Stomach smooth muscle (tissue), 2 donors: Measurements from ENCODE around the gene PAQR7.

Experiments
- H3K27ac ChIP-seq: one replicate; pipeline ENCODE4 v1.7.0; 2013; ENCODE audit warnings: mild to moderate bottlenecking, low read length, inconsistent platforms
- H3K27me3 ChIP-seq, 2 donors: one replicate each; pipeline ENCODE4 v1.7.0; 2013; ENCODE audit warnings: low read length in 2 of 2; ENCODE audit not compliant: insufficient read depth in 2 of 2, control insufficient read depth in 1 of 2
- H3K36me3 ChIP-seq, 2 donors: one replicate each; pipeline ENCODE4 v1.7.0; 2013; ENCODE audit warnings: low read length in 2 of 2; ENCODE audit not compliant: control insufficient read depth in 2 of 2, insufficient read depth in 2 of 2
- H3K4me1 ChIP-seq: one replicate; pipeline ENCODE4 v1.7.0; 2013; ENCODE audit warnings: low read length; ENCODE audit not compliant: control insufficient read depth, insufficient read depth
- H3K4me3 ChIP-seq, 2 donors: one replicate each; pipeline ENCODE4 v1.7.0; 2013; ENCODE audit warnings: low read length in 2 of 2
- H3K9ac ChIP-seq, 2 donors: one replicate each; pipeline ENCODE4 v1.7.0; 2013; ENCODE audit warnings: low read length in 2 of 2, mild to moderate bottlenecking in 1 of 2
- H3K9me3 ChIP-seq, 2 donors: one replicate each; pipeline ENCODE4 v1.7.0; 2013; ENCODE audit warnings: low read length in 2 of 2; ENCODE audit not compliant: control insufficient read depth in 2 of 2
- donor health status: healthy.
- donor health status: Pancreatic carcinoma.

PAQR7 gene

DNA sequence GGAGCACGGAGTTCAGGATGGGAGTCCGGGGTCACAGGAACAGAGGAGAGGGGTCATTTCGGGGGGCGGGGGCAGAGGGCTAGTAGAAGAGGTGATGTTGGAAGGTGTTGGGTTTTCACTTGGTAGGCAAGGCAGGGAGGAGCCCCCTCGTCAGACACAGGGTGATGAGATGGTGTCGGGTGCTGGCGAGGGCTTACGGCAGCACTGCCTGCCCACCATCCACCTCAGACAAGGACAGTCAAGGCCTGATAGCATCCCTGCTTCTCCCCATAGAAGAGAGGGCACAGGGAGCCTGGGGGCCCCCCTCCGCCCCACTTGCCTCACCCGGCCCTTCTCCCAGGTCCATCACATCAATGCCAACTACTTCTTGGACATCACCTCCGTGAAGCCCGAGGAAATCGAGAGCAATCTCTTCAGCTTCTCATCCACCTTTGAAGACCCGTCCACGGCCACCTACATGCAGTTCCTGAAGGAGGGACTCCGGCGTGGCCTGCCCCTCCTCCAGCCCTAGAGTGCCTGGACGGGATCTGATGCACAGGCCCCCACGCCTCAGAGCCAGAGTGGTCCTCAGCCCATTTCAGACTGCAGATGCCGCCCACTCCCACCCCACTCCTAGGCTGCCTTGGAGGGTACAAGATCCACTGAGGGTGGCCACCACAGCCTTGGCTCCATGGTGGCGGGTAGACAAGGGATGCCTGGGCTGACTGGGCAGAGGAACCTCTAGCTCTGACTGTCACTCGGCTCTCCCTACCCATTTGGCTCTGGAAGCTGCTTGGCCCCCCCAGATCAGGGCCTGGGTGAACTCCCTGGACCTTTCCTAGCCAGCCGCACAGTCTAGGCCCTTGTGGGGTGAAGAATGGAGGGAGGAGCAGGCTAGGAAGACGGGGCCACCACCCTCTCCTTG is 60.0 kb downstream of the PAQR7 start:
- Histone ChIP-seq H3K4me1 (peaks cover 22% of the 10 kb centered on the region), H3K9me3 (no peaks in the 10 kb centered on the region), H3K27ac (no peak overlapping the region), H3K27me3 (no peaks in the 10 kb centered on the region), H3K36me3 (peaks cover 22 to 34% of the 10 kb centered on the region in 2 donors), H3K9ac (no peak overlapping the region), H3K4me3 (no peak overlapping the region)

DNA sequence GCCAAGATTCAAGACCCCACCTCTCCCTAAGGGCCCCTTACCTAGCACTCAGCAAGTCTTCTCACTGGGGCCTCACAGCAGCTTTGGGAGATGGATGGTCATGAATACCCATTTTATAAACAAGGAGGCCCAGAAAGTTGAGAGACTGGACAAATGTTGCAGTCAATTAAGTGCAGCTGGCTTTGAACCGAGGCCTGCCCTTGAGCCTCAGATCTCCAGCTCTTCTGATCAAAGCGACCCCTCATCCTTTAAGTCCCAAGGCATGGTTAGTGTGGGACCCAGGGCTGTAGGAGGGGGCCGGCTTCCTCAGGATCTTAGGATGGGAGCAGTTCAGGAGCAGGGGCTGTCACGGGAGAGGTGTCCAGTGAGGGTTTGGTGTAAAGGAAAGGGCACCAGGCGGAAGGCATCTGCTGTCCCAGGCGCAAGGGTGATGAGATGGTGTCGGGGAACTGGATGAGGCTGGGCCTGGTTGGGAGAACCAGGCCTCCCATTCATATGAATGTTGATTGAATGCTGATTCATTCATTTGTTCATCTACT is 60.9 kb downstream of the PAQR7 start:
- peaks cover 22 to 36% of the 10 kb centered on the region in 2 donors for H3K36me3 ChIP-seq
- no peak overlapping the region for H3K9ac ChIP-seq

DNA sequence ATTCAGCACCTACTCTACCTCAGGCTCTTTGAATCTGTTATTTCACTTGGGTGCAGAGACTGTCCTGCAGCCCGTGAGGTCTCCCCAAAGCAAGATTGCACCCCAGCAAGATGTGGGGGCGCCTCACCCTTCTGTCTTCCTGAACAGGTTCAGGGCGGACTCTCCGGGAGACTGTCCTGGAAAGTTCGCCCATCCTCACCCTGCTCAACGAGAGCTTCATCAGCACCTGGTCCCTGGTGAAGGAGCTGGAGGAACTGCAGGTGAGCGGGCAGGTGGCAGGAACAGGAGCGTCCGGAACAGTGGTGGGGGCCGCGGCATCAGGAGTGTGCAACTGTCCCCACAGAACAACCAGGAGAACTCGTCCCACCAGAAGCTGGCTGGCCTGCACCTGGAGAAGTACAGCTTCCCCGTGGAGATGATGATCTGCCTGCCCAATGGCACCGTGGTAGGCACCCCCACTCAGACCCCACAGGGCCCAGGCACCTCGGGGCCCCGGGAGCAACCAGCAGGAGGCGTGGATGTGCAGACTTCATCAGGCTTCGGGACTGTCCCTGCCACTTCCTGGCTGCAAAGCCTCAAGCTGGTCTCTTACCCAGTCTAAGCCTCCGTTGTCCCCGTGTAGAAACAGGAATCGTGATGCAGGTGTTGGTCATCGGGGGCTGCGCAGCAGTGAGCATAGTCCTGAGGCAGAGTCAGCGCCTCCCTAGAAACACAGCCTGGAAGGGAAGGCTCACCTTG is 61.6 kb downstream of the PAQR7 start:
- Histone ChIP-seq H3K9me3 (no peaks in the 10 kb centered on the region), H3K27ac (no peak overlapping the region), H3K9ac (no peak overlapping the region), H3K4me3 (no peak overlapping the region), H3K36me3 (peaks cover 22 to 43% of the 10 kb centered on the region in 2 donors), H3K4me1 (peaks cover 16% of the 10 kb centered on the region), H3K27me3 (no peaks in the 10 kb centered on the region)

More for the DNA sequence above, 60.9 kb downstream of the PAQR7 start:
- Histone ChIP-seq H3K4me3 (no peak overlapping the region), H3K27me3 (no peaks in the 10 kb centered on the region), H3K4me1 (peaks cover 22% of the 10 kb centered on the region), H3K9me3 (no peaks in the 10 kb centered on the region), H3K27ac (no peak overlapping the region)

DNA sequence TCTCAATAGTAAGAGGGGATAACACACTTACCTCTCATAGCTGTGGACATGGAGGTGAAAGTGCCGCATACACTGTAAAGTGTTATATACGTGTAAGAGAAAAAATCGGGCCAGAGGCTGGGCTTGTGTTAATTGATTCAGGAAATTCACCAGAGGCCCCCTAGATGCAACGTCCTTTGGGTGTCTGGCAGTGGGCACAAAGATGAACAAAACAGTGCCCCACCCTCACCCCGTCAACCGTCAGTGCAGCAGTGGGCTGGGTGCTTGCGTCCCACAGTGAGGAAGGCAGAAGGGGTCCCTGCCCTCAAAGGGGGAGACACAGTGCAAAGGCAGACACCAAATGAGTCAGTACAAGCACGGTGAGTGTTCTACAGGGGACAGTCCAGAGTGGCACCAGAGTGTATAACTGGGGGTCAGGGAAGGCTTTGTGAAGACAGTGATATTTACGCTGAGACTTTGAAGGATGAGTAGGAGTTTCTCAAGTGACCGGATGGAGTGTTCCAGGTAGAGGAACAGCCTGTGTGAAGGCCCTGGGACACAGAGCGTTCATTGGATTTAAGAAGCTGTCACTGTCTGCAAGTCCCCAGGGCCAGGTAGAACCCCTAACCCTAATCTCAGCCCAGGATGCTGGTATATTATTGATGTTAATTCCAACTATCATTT is 62.3 kb downstream of the PAQR7 start:
- Histone ChIP-seq H3K4me3 (no peak overlapping the region), H3K4me1 (peaks cover 10% of the 10 kb centered on the region), H3K27ac (no peak overlapping the region), H3K9ac (peak overlapping the region in 1 of 2 donors; percentile 15), H3K9me3 (no peaks in the 10 kb centered on the region), H3K27me3 (no peaks in the 10 kb centered on the region), H3K36me3 (peaks cover 22 to 45% of the 10 kb centered on the region in 2 donors)
